ENCODE results near the gene TFDP3.

GRCh38 chrX:133258481-133258880, 40.3 kb upstream of the TFDP3 start:
- TF ChIP-seq CTCF (IDR thresholded peaks at IDR 0.05) (no peak), POLR2A (IDR thresholded peaks at IDR 0.05) (no peak)
